RCC 7860 (cell line): ENCODE results near the gene MPPE1.
A peak's percentile ranks its signal among the peaks of the same experiment; 100 is the strongest.
"Not testable (repeated sequence)": the region's sequence is repeated elsewhere in the genome, so short reads cannot be mapped to it uniquely, and the experiment has no call there.

ENCODE experiments used
- DNase-seq: peaks from one replicate; pipeline ENCODE4 v3.0.0-alpha.2; 2015; ENCODE audit warnings: low spot score
- FAIRE-seq: peaks from 2 replicates; lab custom pipeline; 2012; peaks lifted over from hg19 to GRCh38; lab: Jason Lieb, UNC

Gene MPPE1

GRCh38 chr18:11859903-11860407, 48.2 kb downstream of the MPPE1 start:
- FAIRE-seq (peak; percentile 84), DNase-seq (peak; percentile 87)

GRCh38 chr18:11859282-11859830, 48.8 kb downstream of the MPPE1 start:
- FAIRE-seq (no peak), DNase-seq (no peak)

- peak; percentile 98 for DNase-seq
- peak; percentile 89 for FAIRE-seq
Measured at GRCh38 chr18:11857177-11857887, 50.8 kb downstream of the MPPE1 start.

- not testable (repeated sequence) for DNase-seq, FAIRE-seq
Measured at GRCh38 chr18:11854554-11854953, 53.6 kb downstream of the MPPE1 start.

- FAIRE-seq: no peak
- no peak for DNase-seq
Measured at GRCh38 chr18:11851806-11852337, 56.2 kb downstream of the MPPE1 start.

- peak; percentile 77 for DNase-seq
- peak; percentile 45 for FAIRE-seq
Measured at GRCh38 chr18:11851146-11851805, 56.8 kb downstream of the MPPE1 start, which contains the start of gene CHMP1B. Gene CHMP1B (plus strand): TSS chr18:11851413. CDS start chr18:11851512, 99 bp downstream.

- DNase-seq: no peak
- no peak for FAIRE-seq
Measured at GRCh38 chr18:11850821-11851145, 57.3 kb downstream of the MPPE1 start.

- DNase-seq (peak; percentile 66), FAIRE-seq (no peak)
Measured at GRCh38 chr18:11849841-11850634, 58.1 kb downstream of the MPPE1 start.

- DNase-seq: no peak
- no peak for FAIRE-seq
Measured at GRCh38 chr18:11849279-11849678, 58.8 kb downstream of the MPPE1 start.

- no peak for FAIRE-seq
- no peak for DNase-seq
Measured at GRCh38 chr18:11847811-11848210, 60.3 kb downstream of the MPPE1 start.

GRCh38 chr18:11845654-11846053, 62.5 kb downstream of the MPPE1 start:
- DNase-seq (no peak), FAIRE-seq (no peak)

- FAIRE-seq: no peak
- no peak for DNase-seq
Measured at GRCh38 chr18:11844436-11844835, 63.7 kb downstream of the MPPE1 start.

GRCh38 chr18:11842562-11842961, 65.6 kb downstream of the MPPE1 start:
- no peak for DNase-seq
- no peak for FAIRE-seq

GRCh38 chr18:11840493-11840892, 67.6 kb downstream of the MPPE1 start:
- DNase-seq (no peak), FAIRE-seq (no peak)

GRCh38 chr18:11839556-11839955, 68.6 kb downstream of the MPPE1 start:
- FAIRE-seq (no peak), DNase-seq (no peak)

GRCh38 chr18:11834772-11835171, 73.3 kb downstream of the MPPE1 start:
- FAIRE-seq (no peak), DNase-seq (no peak)
